HG02870 (cell line): ENCODE measurements around the gene ADGB.
"Not testable (repeated sequence)": the region's sequence is repeated elsewhere in the genome, so short reads cannot be mapped to it uniquely, and the experiment has no call there.

Experiments
- ATAC-seq: cut with Tn5 transposase; IDR thresholded peaks from one replicate; pipeline ENCODE4 v1.9.1; 2021; ENCODE audit warnings: mild to moderate bottlenecking, moderate library complexity; ENCODE audit not compliant: unreplicated experiment

ADGB gene

GRCh38 chr6:146598772-146599405 lies at the start of gene ADGB:
Gene ADGB (plus strand): TSS chr6:146598972. CDS start chr6:146599041, 69 bp downstream.
- ATAC-seq, result peak; percentile 40

GRCh38 chr6:146550911-146551310 lies 47.9 kb upstream of the ADGB start:
- ATAC-seq, result no peak

- ATAC-seq, result no peak
These were observed 47.2 kb upstream of the ADGB start for GRCh38 chr6:146551545-146551944.

- ATAC-seq, result no peak
These were observed 45.2 kb upstream of the ADGB start for GRCh38 chr6:146553377-146554135.

- ATAC-seq, result no peak
These were observed 38.2 kb upstream of the ADGB start for GRCh38 chr6:146560607-146561006.

GRCh38 chr6:146566661-146567060 lies 32.1 kb upstream of the ADGB start:
- not testable (repeated sequence) for ATAC-seq

GRCh38 chr6:146568619-146569018 lies 30.2 kb upstream of the ADGB start:
- ATAC-seq, result not testable (repeated sequence)

- ATAC-seq, result no peak
These were observed 24.6 kb upstream of the ADGB start for GRCh38 chr6:146574211-146574610.

GRCh38 chr6:146578054-146578453 lies 20.7 kb upstream of the ADGB start:
- no peak for ATAC-seq

- ATAC-seq, result no peak
These were observed 16.8 kb upstream of the ADGB start for GRCh38 chr6:146581968-146582367.

GRCh38 chr6:146582857-146583256 lies 15.9 kb upstream of the ADGB start:
- ATAC-seq, result no peak

- no peak for ATAC-seq
These were observed 14.8 kb upstream of the ADGB start for GRCh38 chr6:146583966-146584365.

GRCh38 chr6:146587459-146587858 lies 11.3 kb upstream of the ADGB start:
- no peak for ATAC-seq

- no peak for ATAC-seq
These were observed 8.3 kb upstream of the ADGB start for GRCh38 chr6:146590492-146590891.

- ATAC-seq, result no peak
These were observed 6.3 kb upstream of the ADGB start for GRCh38 chr6:146592451-146592850.

GRCh38 chr6:146593986-146594385 lies 4.8 kb upstream of the ADGB start:
- no peak for ATAC-seq

GRCh38 chr6:146594495-146594894 lies 4.3 kb upstream of the ADGB start:
- ATAC-seq, result no peak

- ATAC-seq, result no peak
These were observed 2.6 kb upstream of the ADGB start for GRCh38 chr6:146595972-146596731.

- no peak for ATAC-seq
These were observed 2.6 kb downstream of the ADGB start for GRCh38 chr6:146601352-146601751.

- no peak for ATAC-seq
These were observed 3.8 kb downstream of the ADGB start for GRCh38 chr6:146602526-146602925.

GRCh38 chr6:146613947-146614346 lies 15.2 kb downstream of the ADGB start:
- ATAC-seq, result no peak

- no peak for ATAC-seq
These were observed 21.9 kb downstream of the ADGB start for GRCh38 chr6:146620655-146621054.
